HepG2 (cell line): ENCODE data around the gene GBX1. TPM values are rescaled to one million over a fixed set of nuclear protein-coding genes. Genes with fewer than 3 reads are reported as not detected.

Experiments
- ATAC-seq: fragments of 200-7000 bp; cut with Tn5 transposase; 3 replicates; pipeline ENCODE4 v1.9.1; 2020; ENCODE audit warnings: mild to moderate bottlenecking, moderate library complexity
- BruUV-seq: library from RNA; stranded (reverse); fragments of 400-500 nt; replicated peaks from 2 replicates; lab custom pipeline; 2021; lab: Mats Ljungman, UMichigan
- CTCF ChIA-PET: fragments of 300-600 bp; formaldehyde crosslinking; extraction: SDS; loops from one replicate; lab custom pipeline; 2021; ENCODE audit warnings: low total read pairs, inconsistent platforms, low intra/inter-chr PET ratio; lab: Yijun Ruan, JAX
- POLR2A ChIA-PET: fragments of 350-600 bp; sonication (Branson Sonifier 250); formaldehyde crosslinking; loops from one replicate; lab custom pipeline; 2020; ENCODE audit warnings: antibody characterized with exemption, inconsistent platforms; lab: Yijun Ruan, JAX
- DNase-seq: peaks from one replicate; pipeline ENCODE4 v3.0.0-alpha.2; 2015; ENCODE audit warnings: low spot score
- FAIRE-seq: peaks from 3 replicates; lab custom pipeline; 2011; peaks lifted over from hg19 to GRCh38; lab: Jason Lieb, UNC
- H2AFZ ChIP-seq: one replicate; pipeline ENCODE4 v1.6.1; 2011; ENCODE audit warnings: low read length, inconsistent platforms
- H3K27ac ChIP-seq: fragments of 300-600 bp; 3 replicates; pipeline ENCODE4 v1.8.0; 2011; ENCODE audit warnings: mixed run types, mild to moderate bottlenecking, mixed read lengths, low read length, inconsistent platforms; ENCODE audit not compliant: insufficient read depth; ENCODE audit errors: extremely low read length
- H3K27me3 ChIP-seq, 2 experiments: fragments of 200-600 bp in 1 of 2; 2 replicates in 1 of 2; 3 replicates in 1 of 2; pipeline versions ENCODE4 v1.6.0 to v1.8.0; 2011; ENCODE audit warnings: low read length in 2 of 2, mild to moderate bottlenecking in 2 of 2, moderate library complexity in 2 of 2, inconsistent platforms in 1 of 2; ENCODE audit not compliant: insufficient read depth in 2 of 2, control insufficient read depth in 1 of 2
- H3K36me3 ChIP-seq, 2 experiments: fragments of 200-600 bp in 1 of 2; replicated peaks in 1 of 2; 2 replicates in 1 of 2; 3 replicates in 1 of 2; pipeline versions ENCODE4 v1.5.1 to v1.8.0; 2011; ENCODE audit warnings: low read length in 2 of 2, inconsistent platforms in 1 of 2; ENCODE audit not compliant: insufficient read depth in 2 of 2, control insufficient read depth in 1 of 2
- H3K4me1 ChIP-seq: 2 replicates; pipeline ENCODE4 v1.5.1; 2012; ENCODE audit warnings: low read length, inconsistent platforms; ENCODE audit not compliant: insufficient read depth
- H3K4me2 ChIP-seq: 2 replicates; pipeline ENCODE4 v1.6.0; 2011; ENCODE audit warnings: low read depth, low read length, inconsistent platforms
- H3K4me3 ChIP-seq, 3 experiments: fragments of 200-600 bp in 1 of 3; sonication (generic), shearing (Covaris generic) in 1 of 3; replicated peaks in 1 of 3; 2 replicates each; pipeline ENCODE4 v1.5.1; 2011 to 2016; ENCODE audit warnings: low read length in 3 of 3, inconsistent platforms in 2 of 3, low read depth in 2 of 3, mild to moderate bottlenecking in 2 of 3, control low read depth in 1 of 3, mixed read lengths in 1 of 3; ENCODE audit not compliant: insufficient read depth in 1 of 3
- H3K79me2 ChIP-seq: one replicate; pipeline ENCODE4 v1.6.1; 2011; ENCODE audit warnings: low read length, inconsistent platforms; ENCODE audit not compliant: insufficient read depth
- H3K9ac ChIP-seq: 2 replicates; pipeline ENCODE4 v1.6.0; 2011; ENCODE audit warnings: mild to moderate bottlenecking, low read depth, low read length, inconsistent platforms; ENCODE audit not compliant: insufficient read depth
- H3K9me3 ChIP-seq: 2 replicates; pipeline ENCODE4 v1.5.1; 2012; ENCODE audit warnings: mild to moderate bottlenecking, low read length
- H4K20me1 ChIP-seq: 2 replicates; pipeline ENCODE4 v1.6.0; 2011; ENCODE audit warnings: inconsistent platforms, mild to moderate bottlenecking, low read length, moderate library complexity; ENCODE audit not compliant: insufficient read depth
- ADNP ChIP-seq: sonication (generic); formaldehyde crosslinking; IDR thresholded peaks from 2 replicates; pipeline ENCODE4 v1.4.0; 2020; ENCODE audit warnings: missing genetic modification reagents
- ETV6 ChIP-seq: sonication (generic); formaldehyde crosslinking; conservative IDR thresholded peaks from 2 replicates; pipeline ENCODE4 v1.4.0; 2020; ENCODE audit warnings: missing genetic modification reagents
- KAT8 ChIP-seq: IDR thresholded peaks from 2 replicates; pipeline ENCODE4 v1.6.1; 2016; ENCODE audit warnings: missing genetic modification reagents, missing compliant biosample characterization
- KDM5B ChIP-seq: sonication (generic); formaldehyde crosslinking; IDR thresholded peaks from 2 replicates; pipeline ENCODE4 v1.4.0; 2020; ENCODE audit warnings: missing genetic modification reagents, mild to moderate bottlenecking, borderline replicate concordance
- NAIF1 ChIP-seq: sonication (generic); formaldehyde crosslinking; IDR thresholded peaks from 2 replicates; pipeline ENCODE4 v1.5.0; 2020; ENCODE audit warnings: mild to moderate bottlenecking, missing genetic modification reagents, borderline replicate concordance
- ZNF260 ChIP-seq: sonication (generic); formaldehyde crosslinking; IDR thresholded peaks from 2 replicates; pipeline ENCODE4 v1.4.0; 2020; ENCODE audit warnings: missing genetic modification reagents, low read depth, mild to moderate bottlenecking, borderline replicate concordance
- ZNF33B ChIP-seq: sonication (generic); formaldehyde crosslinking; IDR thresholded peaks from 2 replicates; pipeline ENCODE4 v1.5.1; 2020; ENCODE audit warnings: mild to moderate bottlenecking, missing genetic modification reagents
- ZNF703 ChIP-seq: sonication (generic); formaldehyde crosslinking; IDR thresholded peaks from 2 replicates; pipeline ENCODE4 v1.5.1; 2020; ENCODE audit warnings: missing genetic modification reagents, mild to moderate bottlenecking, moderate library complexity, borderline replicate concordance
- ZNF704 ChIP-seq: sonication (generic); formaldehyde crosslinking; IDR thresholded peaks from 2 replicates; pipeline ENCODE4 v1.8.1; 2023; ENCODE audit warnings: mild to moderate bottlenecking, inconsistent platforms, moderate library complexity, missing genetic modification reagents, borderline replicate concordance
- ZNF788 ChIP-seq: sonication (generic); formaldehyde crosslinking; IDR thresholded peaks from 2 replicates; pipeline ENCODE4 v1.5.0; 2020; ENCODE audit warnings: mild to moderate bottlenecking, missing genetic modification reagents, borderline replicate concordance
- ZZZ3 ChIP-seq: sonication (generic); formaldehyde crosslinking; IDR thresholded peaks from 2 replicates; pipeline ENCODE4 v1.4.0; 2020; ENCODE audit warnings: missing genetic modification reagents, mild to moderate bottlenecking, borderline replicate concordance
- WGBS: methylation state at CpG from one replicate; pipeline ENCODE4 v1.1.6; 2017; ENCODE audit warnings: low lambda C conversion rate; 5-methylcytosine and 5-hydroxymethylcytosine counted together
- in situ Hi-C: cut with HindIII; loops from 2 replicates; pipeline ENCODE4 v1.10.0; 2017; ENCODE audit warnings: low pct_unique_long_range_greater_than_20kb; ENCODE audit not compliant: extremely low pct_ligation_motif_present
- intact Hi-C: fragments of 100-400 bp; cut with micrococcal nuclease; formaldehyde crosslinking; loops from one replicate; pipeline ENCODE4 v1.10.0; 2022; ENCODE audit not compliant: unreplicated experiment
- polyA plus RNA-seq, 8 experiments: library from polyadenylated mRNA; depleted of rRNA in 3 of 8; stranded (reverse) in 7 of 8; unstranded in 1 of 8; fragments of >200 nt; fragmentation: Illumina TruSeq in 4 of 8; extraction: Trizol in 4 of 8; gene quantifications; 2 replicates each; pipeline versions ENCODE4 v1.2.1 to v1.2.3, GENCODE V29; 2011 to 2016; ENCODE audit warnings: low read depth in 4 of 8, missing spikeins in 1 of 8, mixed read lengths in 1 of 8; ENCODE audit not compliant: insufficient read depth in 1 of 8
- total RNA-seq, 5 experiments: library from RNA; depleted of rRNA; stranded (reverse); fragments of >200 nt; fragmentation: Illumina TruSeq; extraction: Trizol; gene quantifications; 2 replicates each; pipeline ENCODE4 v1.2.3, GENCODE V29; 2016; ENCODE audit warnings: low read depth in 1 of 5

The GBX1 gene
- total and polyA plus RNA-seq, 2 of the 13 experiments (the other 11 are each of a cell fraction or from before 2014, with no cell fraction given) = not detected

DNA sequence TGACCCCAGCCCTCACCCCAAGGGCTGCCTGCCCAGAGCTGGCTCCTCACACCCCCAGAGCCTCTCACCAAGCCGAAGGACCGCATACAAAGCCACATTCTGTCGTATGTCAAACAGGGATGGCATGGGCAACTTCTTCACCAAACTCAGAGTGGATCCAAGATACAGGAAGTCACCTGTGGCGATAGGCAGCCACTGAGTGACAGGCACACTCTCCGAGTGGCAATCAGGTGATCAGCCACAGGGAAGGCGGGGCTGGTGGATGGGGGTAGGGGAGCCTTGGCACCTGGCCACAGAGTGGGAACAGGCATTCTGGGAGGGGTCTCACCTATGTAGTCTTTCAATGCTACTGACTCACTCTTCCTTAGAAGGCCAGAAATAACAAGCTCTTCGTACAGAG lies 26.7 kb upstream of the GBX1 start:
- H3K4me3 ChIP-seq = no peak overlapping the region
- TF ChIP-seq ZNF703 (CRISPR knock-in tag) (no peak), ZZZ3 (CRISPR knock-in tag) (no peak), NAIF1 (CRISPR knock-in tag) (no peak), ADNP (no peak), ZNF33B (CRISPR knock-in tag) (no peak), KDM5B (CRISPR knock-in tag) (no peak), ZNF704 (CRISPR knock-in tag) (no peak), ZNF260 (CRISPR knock-in tag) (no peak), ETV6 (no peak), ZNF788 (no peak), KAT8 (CRISPR knock-in tag) (no peak)
- intact Hi-C loops = no loop called here

More for the DNA sequence above, 26.7 kb upstream of the GBX1 start:
- in situ Hi-C loops = loop anchor here (10.0 kb wide), 1 partner anchor 111 kb away; no protein-coding TSS in a partner anchor
- WGBS = 0% methylated on average over 1 of the region's 7 CpGs
- POLR2A ChIA-PET = no interaction called here
- Histone ChIP-seq H3K27ac (no peak overlapping the region), H2AFZ (no peak overlapping the region), H3K9me3 (no peaks in the 10 kb centered on the region), H3K4me2 (no peak overlapping the region), H3K27me3 (peaks cover 13 to 80% of the 10 kb centered on the region in 2 experiments; a peak in 4 of 5 replicates), H3K36me3 (no peaks in the 10 kb centered on the region), H3K9ac (no peak overlapping the region), H3K4me1 (no peaks in the 10 kb centered on the region), H4K20me1 (no peaks in the 10 kb centered on the region), H3K79me2 (no peaks in the 10 kb centered on the region)
- ATAC-seq = no peak
- no peak for FAIRE-seq
- no TSS peak for BruUV-seq
- no peak for DNase-seq
- CTCF ChIA-PET = no interaction called here
